GM23338 (cell line): ENCODE results near the gene LCN12. TPM values are rescaled to one million over a fixed set of nuclear protein-coding genes. Genes with fewer than 3 reads are reported as not detected.

Experiments
- ATAC-seq: fragments of 200-7000 bp; cut with Tn5 transposase; 3 replicates; pipeline ENCODE4 v1.9.1; 2020
- DNase-seq: peaks from one replicate; pipeline ENCODE4 v3.0.0-alpha.2; 2015; ENCODE audit warnings: low spot score
- H2AFZ ChIP-seq: fragments of 200-600 bp; sonication (generic); 2 replicates; pipeline ENCODE4 v1.8.0; 2016; ENCODE audit warnings: antibody characterized with exemption, mild to moderate bottlenecking, moderate library complexity
- H3F3A ChIP-seq: fragments of 200-600 bp; sonication (generic); replicated peaks from 2 replicates; pipeline ENCODE4 v1.8.0; 2017; ENCODE audit warnings: antibody characterized with exemption, mixed run types, low read depth
- H3K27ac ChIP-seq: fragments of 200-600 bp; sonication (generic); 2 replicates; pipeline ENCODE4 v1.6.1; 2016; ENCODE audit warnings: low read depth
- H3K27me3 ChIP-seq: fragments of 200-600 bp; sonication (generic); 2 replicates; pipeline ENCODE4 v1.8.0; 2016; ENCODE audit warnings: mild to moderate bottlenecking, mixed run types, moderate library complexity; ENCODE audit not compliant: insufficient read depth
- H3K36me3 ChIP-seq: fragments of 200-600 bp; sonication (generic); 2 replicates; pipeline ENCODE4 v1.8.0; 2016; ENCODE audit warnings: mild to moderate bottlenecking; ENCODE audit not compliant: insufficient read depth
- H3K4me1 ChIP-seq: fragments of 200-600 bp; sonication (generic); 2 replicates; pipeline ENCODE4 v1.8.0; 2016; ENCODE audit warnings: mild to moderate bottlenecking, moderate library complexity; ENCODE audit not compliant: insufficient read depth
- H3K4me2 ChIP-seq: fragments of 200-600 bp; sonication (generic); 2 replicates; pipeline ENCODE4 v1.7.1; 2017; ENCODE audit warnings: mixed run types
- H3K4me3 ChIP-seq: fragments of 200-600 bp; sonication (generic); 2 replicates; pipeline ENCODE4 v1.6.1; 2016; ENCODE audit warnings: mixed run types
- H3K79me2 ChIP-seq: fragments of 200-600 bp; sonication (generic); replicated peaks from 2 replicates; pipeline ENCODE4 v1.8.0; 2017; ENCODE audit warnings: mild to moderate bottlenecking; ENCODE audit not compliant: insufficient read depth
- H3K9me2 ChIP-seq: fragments of 200-600 bp; sonication (generic); 2 replicates; pipeline ENCODE4 v1.8.0; 2017; ENCODE audit not compliant: insufficient read depth
- H4K20me1 ChIP-seq: fragments of 200-600 bp; sonication (generic); replicated peaks from 2 replicates; pipeline ENCODE4 v1.8.0; 2017; ENCODE audit warnings: mild to moderate bottlenecking; ENCODE audit not compliant: insufficient read depth
- H3K27ac Mint-ChIP-seq: 2 replicates; pipeline ENCODE4 v1.8.0; 2020; ENCODE audit warnings: inconsistent platforms, mild to moderate bottlenecking, moderate library complexity, mixed read lengths
- H3K27me3 Mint-ChIP-seq: 3 replicates; pipeline ENCODE4 v1.8.0; 2022; ENCODE audit warnings: low read depth, mild to moderate bottlenecking, moderate library complexity, mixed read lengths, inconsistent platforms; ENCODE audit not compliant: insufficient read depth, poor library complexity
- H3K36me3 Mint-ChIP-seq: 3 replicates; pipeline ENCODE4 v1.8.0; 2021; ENCODE audit warnings: low read depth, mild to moderate bottlenecking, inconsistent platforms, moderate library complexity, mixed read lengths
- H3K4me1 Mint-ChIP-seq: 3 replicates; pipeline ENCODE4 v1.8.0; 2020; ENCODE audit warnings: mild to moderate bottlenecking, inconsistent platforms, mixed read lengths
- H3K4me3 Mint-ChIP-seq: 3 replicates; pipeline ENCODE4 v1.8.0; 2021; ENCODE audit warnings: moderate library complexity, mild to moderate bottlenecking, inconsistent platforms, mixed read lengths
- H3K9me3 Mint-ChIP-seq: 3 replicates; pipeline ENCODE4 v1.8.0; 2020; ENCODE audit warnings: moderate library complexity, mild to moderate bottlenecking, inconsistent platforms, mixed read lengths
- EZH2 ChIP-seq: fragments of 200-600 bp; sonication (generic); IDR thresholded peaks from one replicate; pipeline ENCODE4 v1.8.0; 2017; ENCODE audit warnings: antibody characterized with exemption, mild to moderate bottlenecking, low read depth; ENCODE audit not compliant: unreplicated experiment
- EZH2phosphoT487 ChIP-seq: fragments of 200-600 bp; sonication (generic); IDR thresholded peaks from one replicate; pipeline ENCODE4 v1.8.1; 2018; ENCODE audit warnings: antibody characterized with exemption; ENCODE audit not compliant: unreplicated experiment
- NANOG ChIP-seq: IDR thresholded peaks from 2 replicates; pipeline ENCODE4 v1.6.1; 2016; ENCODE audit warnings: antibody characterized with exemption, borderline replicate concordance
- POLR2AphosphoS5 ChIP-seq: IDR thresholded peaks from 2 replicates; pipeline ENCODE4 v1.6.1; 2016; ENCODE audit warnings: antibody characterized with exemption, low read depth
- REST ChIP-seq: IDR thresholded peaks from one replicate; pipeline ENCODE4 v1.6.1; 2018; ENCODE audit warnings: antibody characterized with exemption; ENCODE audit not compliant: unreplicated experiment
- STAT1 ChIP-seq: IDR thresholded peaks from one replicate; pipeline ENCODE4 v1.6.1; 2016; ENCODE audit warnings: antibody characterized with exemption; ENCODE audit not compliant: unreplicated experiment
- ZNF114 ChIP-seq: fragments of 250-450 bp; sonication (Bioruptor Pico); IDR thresholded peaks from 2 replicates; pipeline ENCODE4 v1.5.0; 2020; ENCODE audit warnings: mild to moderate bottlenecking, moderate library complexity
- ZNF331 ChIP-seq: fragments of 250-450 bp; sonication (Bioruptor Pico); IDR thresholded peaks from 2 replicates; pipeline ENCODE4 v1.5.0; 2020; ENCODE audit warnings: low read depth, mild to moderate bottlenecking, moderate library complexity
- polyA plus RNA-seq: library from polyadenylated mRNA; unstranded; fragments of >200 nt; fragmentation: Nextera tagmentation; extraction: Ambion mirVana; gene quantifications from 2 replicates; pipeline ENCODE4 v1.2.1, GENCODE V29; 2016
- total RNA-seq: library from RNA; depleted of rRNA; stranded (reverse); fragments of >200 nt; shearing (Covaris generic); gene quantifications from 2 replicates; pipeline ENCODE4 v1.2.3, GENCODE V29; 2014
- TF ChIP-seq, protein P1 (sequence below): IDR thresholded peaks from 2 replicates; pipeline ENCODE4 v1.6.1; 2016; ENCODE audit warnings: antibody characterized with exemption
- TF ChIP-seq, protein P2 (sequence below): fragments of 250-450 bp; sonication (Bioruptor Pico); IDR thresholded peaks from 2 replicates; pipeline ENCODE4 v1.5.0; 2020; ENCODE audit warnings: mild to moderate bottlenecking, moderate library complexity
- TF ChIP-seq, protein P3 (sequence below), 2 experiments: fragments of 200-600 bp in 1 of 2; sonication (generic) in 1 of 2; conservative IDR thresholded peaks; 2 replicates each; pipeline versions ENCODE4 v1.5.1 to v1.6.1; 2016 to 2017; ENCODE audit warnings: antibody characterized with exemption in 2 of 2, low read depth in 2 of 2, mild to moderate bottlenecking in 2 of 2, moderate library complexity in 1 of 2

The LCN12 gene
- total and polyA plus RNA-seq, 2 experiments from 2014 or later, result 0.39 to 0.69 TPM

DNA sequence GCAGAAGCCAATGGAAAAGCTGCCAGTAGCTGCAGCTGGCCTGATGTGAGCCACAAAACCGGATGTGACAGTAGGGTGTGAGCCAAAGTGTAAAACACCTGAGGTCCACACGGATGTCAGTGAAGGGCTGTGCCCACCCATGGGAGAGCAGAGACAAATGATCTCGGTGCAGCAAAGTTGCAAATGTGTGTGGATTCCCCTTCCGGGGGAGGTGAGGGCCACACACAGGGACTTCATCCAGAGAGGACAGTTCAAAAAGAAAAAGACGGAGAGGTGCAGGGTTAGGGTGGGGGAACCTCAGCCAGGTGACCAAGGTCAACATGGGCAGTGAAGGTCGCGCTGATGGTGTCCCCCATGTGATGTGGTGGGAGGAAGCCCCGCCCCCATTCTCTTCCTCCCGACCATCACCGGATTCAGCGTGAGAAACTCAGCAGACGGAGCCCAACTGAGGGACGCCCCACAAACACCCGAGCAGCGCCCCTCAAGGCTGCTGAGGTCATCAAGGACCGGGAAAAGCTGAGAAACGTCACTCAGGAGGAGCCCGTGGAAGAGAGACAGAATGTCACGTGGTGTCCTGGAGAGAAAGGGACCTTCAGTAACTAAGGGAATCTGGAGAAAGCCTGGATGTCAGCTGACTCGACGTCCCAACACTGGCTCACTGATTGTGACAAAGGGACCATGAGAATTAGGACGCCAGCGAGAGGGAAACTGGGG, 13.9 kb downstream of the LCN12 start:
- H3K4me2 ChIP-seq, result peak overlapping the region; percentile 67
- H3K9me2 ChIP-seq, result no peaks in the 10 kb centered on the region
- H3K4me1 ChIP-seq, result peaks cover 9% of the 10 kb centered on the region
- no peaks in the 10 kb centered on the region for H3K79me2 ChIP-seq
- no peaks in the 10 kb centered on the region; the same call in 2 of the 3 replicates for H3K9me3 Mint-ChIP-seq
- H3F3A ChIP-seq, result no peaks in the 10 kb centered on the region
- peak overlapping the region; percentile 88 for H2AFZ ChIP-seq
- H3K4me3 Mint-ChIP-seq, result peak overlapping the region; percentile 5; the same call in 1 of the 3 replicates
- no peaks in the 10 kb centered on the region for H3K36me3 Mint-ChIP-seq
- H3K27ac ChIP-seq, result no peak overlapping the region; the same call in 1 of the 2 replicates
- no peaks in the 10 kb centered on the region for H3K36me3 ChIP-seq
- no peaks in the 10 kb centered on the region for H3K27me3 ChIP-seq
- 0 out of 2 replicates have a peak overlapping the region, but pooled peaks have one; percentile 33 for H3K4me3 ChIP-seq
- ATAC-seq (peak; percentile 15), DNase-seq (peak; percentile 55)
- H3K27me3 Mint-ChIP-seq, result peaks cover 4% of the 10 kb centered on the region
- TF ChIP-seq EZH2phosphoT487, result no peak
- TF ChIP-seq ZNF114, result no peak
- no peak for TF ChIP-seq REST
- TF ChIP-seq, protein P1, sequence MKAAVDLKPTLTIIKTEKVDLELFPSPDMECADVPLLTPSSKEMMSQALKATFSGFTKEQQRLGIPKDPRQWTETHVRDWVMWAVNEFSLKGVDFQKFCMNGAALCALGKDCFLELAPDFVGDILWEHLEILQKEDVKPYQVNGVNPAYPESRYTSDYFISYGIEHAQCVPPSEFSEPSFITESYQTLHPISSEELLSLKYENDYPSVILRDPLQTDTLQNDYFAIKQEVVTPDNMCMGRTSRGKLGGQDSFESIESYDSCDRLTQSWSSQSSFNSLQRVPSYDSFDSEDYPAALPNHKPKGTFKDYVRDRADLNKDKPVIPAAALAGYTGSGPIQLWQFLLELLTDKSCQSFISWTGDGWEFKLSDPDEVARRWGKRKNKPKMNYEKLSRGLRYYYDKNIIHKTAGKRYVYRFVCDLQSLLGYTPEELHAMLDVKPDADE, result no peak
- no peak for TF ChIP-seq EZH2
- no peak for TF ChIP-seq STAT1
- no peak for TF ChIP-seq POLR2AphosphoS5
- no peak for TF ChIP-seq ZNF331
- TF ChIP-seq, protein P2, sequence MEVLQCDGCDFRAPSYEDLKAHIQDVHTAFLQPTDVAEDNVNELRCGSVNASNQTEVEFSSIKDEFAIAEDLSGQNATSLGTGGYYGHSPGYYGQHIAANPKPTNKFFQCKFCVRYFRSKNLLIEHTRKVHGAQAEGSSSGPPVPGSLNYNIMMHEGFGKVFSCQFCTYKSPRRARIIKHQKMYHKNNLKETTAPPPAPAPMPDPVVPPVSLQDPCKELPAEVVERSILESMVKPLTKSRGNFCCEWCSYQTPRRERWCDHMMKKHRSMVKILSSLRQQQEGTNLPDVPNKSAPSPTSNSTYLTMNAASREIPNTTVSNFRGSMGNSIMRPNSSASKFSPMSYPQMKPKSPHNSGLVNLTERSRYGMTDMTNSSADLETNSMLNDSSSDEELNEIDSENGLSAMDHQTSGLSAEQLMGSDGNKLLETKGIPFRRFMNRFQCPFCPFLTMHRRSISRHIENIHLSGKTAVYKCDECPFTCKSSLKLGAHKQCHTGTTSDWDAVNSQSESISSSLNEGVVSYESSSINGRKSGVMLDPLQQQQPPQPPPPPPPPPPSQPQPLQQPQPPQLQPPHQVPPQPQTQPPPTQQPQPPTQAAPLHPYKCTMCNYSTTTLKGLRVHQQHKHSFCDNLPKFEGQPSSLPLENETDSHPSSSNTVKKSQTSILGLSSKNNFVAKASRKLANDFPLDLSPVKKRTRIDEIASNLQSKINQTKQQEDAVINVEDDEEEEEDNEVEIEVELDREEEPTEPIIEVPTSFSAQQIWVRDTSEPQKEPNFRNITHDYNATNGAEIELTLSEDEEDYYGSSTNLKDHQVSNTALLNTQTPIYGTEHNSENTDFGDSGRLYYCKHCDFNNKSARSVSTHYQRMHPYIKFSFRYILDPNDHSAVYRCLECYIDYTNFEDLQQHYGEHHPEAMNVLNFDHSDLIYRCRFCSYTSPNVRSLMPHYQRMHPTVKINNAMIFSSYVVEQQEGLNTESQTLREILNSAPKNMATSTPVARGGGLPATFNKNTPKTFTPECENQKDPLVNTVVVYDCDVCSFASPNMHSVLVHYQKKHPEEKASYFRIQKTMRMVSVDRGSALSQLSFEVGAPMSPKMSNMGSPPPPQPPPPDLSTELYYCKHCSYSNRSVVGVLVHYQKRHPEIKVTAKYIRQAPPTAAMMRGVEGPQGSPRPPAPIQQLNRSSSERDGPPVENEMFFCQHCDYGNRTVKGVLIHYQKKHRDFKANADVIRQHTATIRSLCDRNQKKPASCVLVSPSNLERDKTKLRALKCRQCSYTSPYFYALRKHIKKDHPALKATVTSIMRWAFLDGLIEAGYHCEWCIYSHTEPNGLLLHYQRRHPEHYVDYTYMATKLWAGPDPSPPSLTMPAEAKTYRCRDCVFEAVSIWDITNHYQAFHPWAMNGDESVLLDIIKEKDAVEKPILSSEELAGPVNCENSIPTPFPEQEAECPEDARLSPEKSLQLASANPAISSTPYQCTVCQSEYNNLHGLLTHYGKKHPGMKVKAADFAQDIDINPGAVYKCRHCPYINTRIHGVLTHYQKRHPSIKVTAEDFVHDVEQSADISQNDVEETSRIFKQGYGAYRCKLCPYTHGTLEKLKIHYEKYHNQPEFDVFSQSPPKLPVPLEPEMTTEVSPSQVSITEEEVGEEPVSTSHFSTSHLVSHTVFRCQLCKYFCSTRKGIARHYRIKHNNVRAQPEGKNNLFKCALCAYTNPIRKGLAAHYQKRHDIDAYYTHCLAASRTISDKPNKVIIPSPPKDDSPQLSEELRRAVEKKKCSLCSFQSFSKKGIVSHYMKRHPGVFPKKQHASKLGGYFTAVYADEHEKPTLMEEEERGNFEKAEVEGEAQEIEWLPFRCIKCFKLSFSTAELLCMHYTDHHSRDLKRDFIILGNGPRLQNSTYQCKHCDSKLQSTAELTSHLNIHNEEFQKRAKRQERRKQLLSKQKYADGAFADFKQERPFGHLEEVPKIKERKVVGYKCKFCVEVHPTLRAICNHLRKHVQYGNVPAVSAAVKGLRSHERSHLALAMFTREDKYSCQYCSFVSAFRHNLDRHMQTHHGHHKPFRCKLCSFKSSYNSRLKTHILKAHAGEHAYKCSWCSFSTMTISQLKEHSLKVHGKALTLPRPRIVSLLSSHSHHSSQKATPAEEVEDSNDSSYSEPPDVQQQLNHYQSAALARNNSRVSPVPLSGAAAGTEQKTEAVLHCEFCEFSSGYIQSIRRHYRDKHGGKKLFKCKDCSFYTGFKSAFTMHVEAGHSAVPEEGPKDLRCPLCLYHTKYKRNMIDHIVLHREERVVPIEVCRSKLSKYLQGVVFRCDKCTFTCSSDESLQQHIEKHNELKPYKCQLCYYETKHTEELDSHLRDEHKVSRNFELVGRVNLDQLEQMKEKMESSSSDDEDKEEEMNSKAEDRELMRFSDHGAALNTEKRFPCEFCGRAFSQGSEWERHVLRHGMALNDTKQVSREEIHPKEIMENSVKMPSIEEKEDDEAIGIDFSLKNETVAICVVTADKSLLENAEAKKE (CRISPR knock-in tag), result no peak
- TF ChIP-seq, protein P3, sequence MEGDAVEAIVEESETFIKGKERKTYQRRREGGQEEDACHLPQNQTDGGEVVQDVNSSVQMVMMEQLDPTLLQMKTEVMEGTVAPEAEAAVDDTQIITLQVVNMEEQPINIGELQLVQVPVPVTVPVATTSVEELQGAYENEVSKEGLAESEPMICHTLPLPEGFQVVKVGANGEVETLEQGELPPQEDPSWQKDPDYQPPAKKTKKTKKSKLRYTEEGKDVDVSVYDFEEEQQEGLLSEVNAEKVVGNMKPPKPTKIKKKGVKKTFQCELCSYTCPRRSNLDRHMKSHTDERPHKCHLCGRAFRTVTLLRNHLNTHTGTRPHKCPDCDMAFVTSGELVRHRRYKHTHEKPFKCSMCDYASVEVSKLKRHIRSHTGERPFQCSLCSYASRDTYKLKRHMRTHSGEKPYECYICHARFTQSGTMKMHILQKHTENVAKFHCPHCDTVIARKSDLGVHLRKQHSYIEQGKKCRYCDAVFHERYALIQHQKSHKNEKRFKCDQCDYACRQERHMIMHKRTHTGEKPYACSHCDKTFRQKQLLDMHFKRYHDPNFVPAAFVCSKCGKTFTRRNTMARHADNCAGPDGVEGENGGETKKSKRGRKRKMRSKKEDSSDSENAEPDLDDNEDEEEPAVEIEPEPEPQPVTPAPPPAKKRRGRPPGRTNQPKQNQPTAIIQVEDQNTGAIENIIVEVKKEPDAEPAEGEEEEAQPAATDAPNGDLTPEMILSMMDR (conservative IDR thresholded peaks at IDR 0.05; ENCODE audit: low read depth in 2 of 2), result no peak
- no peak for TF ChIP-seq NANOG
- H3K27ac Mint-ChIP-seq, result peak overlapping the region; percentile 38
- H3K4me1 Mint-ChIP-seq, result peaks cover 9% of the 10 kb centered on the region
- H4K20me1 ChIP-seq, result no peaks in the 10 kb centered on the region
